Femur (tissue), 1 donor: ENCODE data around the gene NOBOX.
"Not testable (repeated sequence)": the region's sequence is repeated elsewhere in the genome, so short reads cannot be mapped to it uniquely, and the experiment has no call there.

Experiments used
- DNase-seq: peaks from one replicate; pipeline ENCODE4 v3.0.0-alpha.2; 2017

NOBOX gene

DNA sequence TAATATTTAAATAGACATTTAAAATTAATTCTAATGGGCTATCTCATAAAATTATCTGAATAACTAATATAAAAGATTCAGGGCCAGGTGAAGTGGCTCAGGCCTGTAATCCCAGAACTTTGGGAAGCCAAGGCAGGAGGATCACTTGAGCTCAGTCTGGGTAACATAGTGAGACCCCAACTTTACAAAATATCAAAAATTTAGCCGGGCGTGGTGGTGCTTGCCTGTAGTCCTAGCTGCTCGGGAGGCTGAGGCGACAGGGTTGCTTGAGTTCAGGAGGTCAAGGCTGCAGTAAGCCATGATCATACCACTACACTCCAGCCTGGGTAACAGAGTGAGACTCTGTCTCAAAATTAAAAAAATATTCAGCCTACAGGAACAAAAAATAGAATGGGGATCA lies 12.5 kb downstream of the NOBOX start:
- no peak for DNase-seq

DNA sequence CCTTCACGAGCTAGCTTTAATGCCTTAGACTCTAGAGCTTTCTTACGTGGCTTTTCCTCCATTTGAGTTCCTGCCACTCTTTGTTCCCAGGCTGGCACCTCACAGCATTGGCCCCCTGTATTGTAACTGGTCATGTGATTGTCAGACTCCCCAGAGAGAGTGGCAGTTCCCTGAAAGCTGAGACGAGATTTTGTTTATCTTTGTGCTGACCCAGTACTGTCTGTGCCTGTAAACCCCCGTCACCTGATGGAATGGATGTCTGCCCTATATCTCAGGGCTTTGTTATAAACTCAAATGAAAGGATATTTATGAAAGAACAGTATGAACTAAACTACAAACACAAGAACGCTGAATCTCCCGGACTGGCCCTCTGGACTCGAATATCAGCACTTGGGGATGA lies 13.0 kb downstream of the NOBOX start:
- no peak for DNase-seq

DNA sequence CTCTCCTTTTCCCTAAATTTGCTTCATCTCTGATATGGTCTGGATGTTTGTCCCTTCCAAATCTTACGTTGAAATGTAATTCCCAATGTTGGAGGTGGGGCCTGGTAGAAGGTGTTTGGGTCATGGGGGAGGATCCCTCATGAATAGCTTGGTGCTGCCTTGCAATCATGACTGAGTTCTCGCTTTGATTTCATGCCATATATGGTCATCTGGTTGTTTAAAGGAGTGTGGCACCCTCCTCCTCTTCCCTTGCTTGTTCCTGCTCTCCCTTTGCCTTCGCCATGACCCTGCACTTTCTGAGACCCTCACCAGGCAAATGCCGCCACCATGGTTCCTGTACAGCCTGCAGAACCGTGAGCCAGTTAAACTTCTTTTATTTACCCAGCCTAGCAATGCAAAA lies 14.5 kb downstream of the NOBOX start:
- no peak for DNase-seq

DNA sequence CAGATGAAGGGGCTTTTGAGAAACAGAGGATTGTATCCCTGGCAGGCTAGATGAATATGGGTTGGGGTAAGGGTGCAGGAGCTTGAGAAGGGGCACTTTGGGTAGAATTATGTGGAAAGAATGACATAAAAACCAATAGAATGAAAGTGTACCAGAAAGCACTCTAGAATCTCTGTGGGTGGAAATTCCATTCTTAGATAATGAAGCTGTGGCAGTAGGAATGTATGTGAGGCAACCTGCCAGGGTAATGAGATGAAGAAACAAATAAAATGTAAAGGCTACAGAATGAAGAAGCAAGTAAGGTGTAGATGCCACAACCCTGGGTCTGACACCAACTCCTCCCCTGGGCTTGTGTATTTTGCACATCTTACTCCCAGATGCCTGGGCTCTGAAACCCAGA lies 16.8 kb downstream of the NOBOX start:
- DNase-seq = no peak

DNA sequence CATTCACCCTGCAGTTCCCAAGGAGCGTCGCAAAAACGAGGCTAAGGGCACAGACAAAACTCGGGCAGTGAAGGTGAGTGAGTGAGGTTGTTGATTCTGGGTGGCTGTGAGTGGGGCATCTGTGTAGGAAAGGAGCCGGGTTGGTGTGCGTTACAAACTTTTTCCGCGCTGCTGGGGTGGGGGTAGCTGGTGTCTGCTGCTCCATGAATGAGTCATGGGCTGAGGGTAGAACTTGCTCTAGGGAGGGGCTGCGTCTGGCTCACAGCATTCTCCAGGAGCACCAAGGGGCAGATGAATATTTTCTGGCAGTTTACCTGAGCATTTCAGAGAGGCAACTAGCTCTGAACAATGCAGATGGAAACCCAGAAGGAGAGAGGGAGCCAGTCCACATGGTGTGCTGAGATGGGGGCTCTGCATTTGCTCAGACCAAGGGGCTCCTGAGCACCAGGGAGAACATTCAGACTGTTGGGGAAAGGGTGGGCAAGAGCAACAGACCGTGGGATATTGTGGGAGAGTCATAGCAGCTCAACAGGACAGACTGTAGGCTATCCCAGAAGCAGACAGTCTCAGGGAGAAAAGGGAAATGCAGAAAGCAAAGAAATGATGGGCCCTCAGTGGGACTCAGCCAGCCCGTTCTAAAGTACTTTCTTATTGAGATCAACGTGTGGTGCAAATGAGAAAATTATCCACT lies 18.8 kb downstream of the NOBOX start:
- no peak for DNase-seq

DNA sequence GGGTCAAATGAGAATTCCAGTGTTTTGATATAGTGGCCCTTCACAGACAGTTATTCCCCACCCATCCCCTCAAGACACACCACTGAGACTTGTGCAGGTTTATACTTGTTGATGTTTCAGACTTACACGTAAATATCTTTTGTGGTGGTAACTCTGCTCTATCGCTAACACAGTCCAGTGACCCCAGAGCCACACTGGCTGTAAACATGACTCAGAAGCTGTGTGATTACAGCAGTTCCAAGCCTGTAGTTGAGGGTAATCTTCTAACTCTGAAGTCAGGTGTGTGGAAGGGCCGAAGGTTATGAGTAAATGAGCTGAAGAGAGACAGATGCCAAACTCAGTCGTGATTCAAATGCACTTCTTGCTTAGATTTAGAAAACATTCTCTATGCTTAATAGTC lies 19.4 kb downstream of the NOBOX start:
- DNase-seq = no peak

DNA sequence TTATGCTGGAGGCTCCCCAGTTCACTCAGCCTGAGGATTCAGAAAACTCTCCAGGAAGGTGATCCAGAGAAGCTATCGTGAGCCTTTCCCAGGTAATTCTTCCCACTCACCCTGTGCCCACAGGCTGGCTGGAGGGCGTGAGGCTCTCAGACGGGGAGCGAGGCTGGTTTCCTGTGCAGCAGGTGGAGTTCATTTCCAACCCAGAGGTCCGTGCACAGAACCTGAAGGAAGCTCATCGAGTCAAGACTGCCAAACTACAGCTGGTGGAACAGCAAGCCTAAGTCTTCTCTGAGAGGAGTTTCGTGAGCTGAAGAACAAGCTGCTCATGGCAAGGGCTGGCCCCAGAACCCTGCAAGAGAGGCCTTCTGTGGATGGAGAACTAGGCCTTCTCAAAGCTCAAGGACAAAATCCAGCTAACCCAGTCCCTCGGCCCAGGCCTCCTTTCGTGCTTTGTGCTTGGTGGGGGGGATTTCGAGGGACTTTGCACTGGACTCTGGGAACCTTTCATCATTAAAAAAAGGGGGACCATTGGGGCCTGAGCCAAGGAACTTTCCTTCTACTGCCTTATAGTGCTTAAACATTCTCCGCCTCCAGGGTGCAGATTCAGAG lies 23.6 kb downstream of the NOBOX start:
- DNase-seq = no peak

DNA sequence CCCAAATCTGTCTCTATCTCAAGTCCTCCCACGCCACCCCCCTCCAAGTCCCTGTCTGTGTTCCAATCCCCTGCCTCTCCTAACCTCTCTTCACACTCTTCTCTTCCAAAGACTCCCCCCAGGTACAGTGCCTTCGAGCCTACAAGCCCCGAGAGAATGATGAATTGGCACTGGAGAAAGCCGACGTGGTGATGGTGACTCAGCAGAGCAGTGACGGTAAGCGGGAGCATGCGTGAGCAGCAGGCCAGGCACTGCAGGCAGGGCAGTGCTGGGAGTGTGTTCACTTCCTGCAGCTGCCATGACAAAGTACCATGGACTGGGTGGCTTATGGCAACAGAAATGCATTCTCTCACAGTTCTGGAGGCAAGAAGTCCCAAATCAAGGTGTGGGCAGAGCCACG lies 24.8 kb downstream of the NOBOX start:
- DNase-seq = no peak

DNA sequence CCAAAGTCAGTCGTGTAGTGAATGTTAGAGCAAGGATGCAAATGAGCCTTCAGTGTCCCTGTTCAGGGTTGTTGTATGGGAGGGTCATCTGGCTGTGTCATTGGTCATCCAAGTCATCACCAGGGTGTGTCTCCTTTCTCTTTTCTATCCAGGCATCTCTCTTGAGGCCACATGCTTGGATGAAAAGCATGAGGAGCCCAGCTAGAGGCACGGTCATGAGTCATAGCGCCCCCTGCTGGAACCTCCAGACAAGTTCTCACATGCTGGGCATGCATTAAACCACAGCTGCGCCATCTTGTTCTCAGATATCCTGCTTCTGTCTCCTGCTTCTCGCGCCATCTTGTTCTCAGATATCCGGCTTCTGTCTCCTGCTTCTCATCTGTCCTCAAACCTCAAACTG lies 34.3 kb downstream of the NOBOX start:
- DNase-seq = not testable (repeated sequence)

DNA sequence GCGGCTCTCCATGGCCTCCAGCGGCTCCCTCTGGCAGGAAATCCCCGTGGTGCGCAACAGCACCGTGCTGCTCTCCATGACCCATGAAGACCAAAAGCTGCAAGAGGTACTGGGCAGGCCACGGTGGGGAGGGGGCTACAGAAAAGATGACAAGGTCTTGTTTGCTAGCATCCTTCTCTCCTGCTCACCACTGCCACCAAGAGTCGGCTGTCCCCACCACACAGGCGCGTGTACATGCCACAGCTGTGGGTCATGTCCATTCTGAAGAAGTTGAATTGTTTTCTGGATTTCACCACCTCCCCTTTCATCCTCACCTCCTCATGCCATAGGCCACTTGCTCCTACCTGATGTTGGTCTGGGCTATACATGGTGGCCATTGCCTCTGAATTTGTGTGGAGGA lies 36.2 kb downstream of the NOBOX start:
- not testable (repeated sequence) for DNase-seq

DNA sequence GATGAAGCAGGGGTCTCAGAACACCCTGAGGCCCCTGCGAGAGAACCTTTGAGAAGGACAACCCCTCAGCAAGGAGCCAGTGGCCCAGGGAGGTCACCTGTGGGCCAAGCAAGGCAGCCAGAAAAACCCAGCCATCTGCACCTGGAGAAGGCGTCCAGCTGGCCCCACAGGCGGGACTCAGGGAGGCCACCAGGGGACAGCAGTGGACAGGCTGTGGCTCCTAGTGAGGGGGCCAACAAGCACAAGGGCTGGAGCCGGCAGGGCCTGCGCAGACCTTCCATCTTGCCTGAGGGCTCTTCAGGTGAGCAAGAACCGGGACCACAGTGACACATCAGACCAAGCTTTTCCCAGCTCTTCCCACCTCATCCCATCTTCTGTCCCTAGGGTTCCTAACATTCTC lies 38.0 kb downstream of the NOBOX start:
- DNase-seq = not testable (repeated sequence)

DNA sequence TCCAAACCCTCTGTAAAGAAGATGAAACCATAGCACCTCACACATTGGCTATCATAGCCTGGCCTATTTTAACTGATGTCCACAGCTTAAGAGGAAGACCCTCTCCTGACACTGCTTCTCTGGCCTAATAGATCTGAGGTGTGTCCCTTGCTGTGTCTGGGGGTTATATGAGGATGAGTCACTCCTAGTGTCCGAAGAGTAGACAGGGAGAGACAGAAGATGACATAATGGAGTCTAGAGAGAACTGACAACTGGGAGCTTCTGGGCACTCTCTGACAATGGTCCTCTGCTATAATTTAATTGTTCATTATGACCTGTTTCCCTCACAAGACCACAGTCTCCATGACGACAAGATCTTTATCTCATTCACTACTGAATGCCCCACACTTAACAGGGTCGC lies 41.4 kb downstream of the NOBOX start:
- DNase-seq = not testable (repeated sequence)

DNA sequence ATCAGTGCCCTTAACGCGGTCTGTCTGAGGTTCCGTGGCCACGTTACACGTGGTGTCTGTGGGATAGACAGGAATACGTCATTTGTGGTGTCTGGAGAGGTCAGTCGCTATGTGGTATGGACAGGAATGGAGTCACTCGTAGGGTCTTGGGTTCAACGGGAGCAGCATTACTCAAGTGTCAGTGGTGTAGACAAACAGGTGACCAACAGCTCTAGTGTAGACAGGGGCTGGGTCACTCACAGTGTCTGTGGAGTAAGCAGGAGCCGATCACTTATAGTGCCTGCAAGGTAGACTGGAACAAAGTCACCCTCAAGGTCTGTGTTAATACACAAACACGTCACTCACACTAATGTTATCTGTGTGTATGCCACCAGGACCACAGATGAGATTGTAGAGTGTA lies 46.6 kb downstream of the NOBOX start:
- not testable (repeated sequence) for DNase-seq

DNA sequence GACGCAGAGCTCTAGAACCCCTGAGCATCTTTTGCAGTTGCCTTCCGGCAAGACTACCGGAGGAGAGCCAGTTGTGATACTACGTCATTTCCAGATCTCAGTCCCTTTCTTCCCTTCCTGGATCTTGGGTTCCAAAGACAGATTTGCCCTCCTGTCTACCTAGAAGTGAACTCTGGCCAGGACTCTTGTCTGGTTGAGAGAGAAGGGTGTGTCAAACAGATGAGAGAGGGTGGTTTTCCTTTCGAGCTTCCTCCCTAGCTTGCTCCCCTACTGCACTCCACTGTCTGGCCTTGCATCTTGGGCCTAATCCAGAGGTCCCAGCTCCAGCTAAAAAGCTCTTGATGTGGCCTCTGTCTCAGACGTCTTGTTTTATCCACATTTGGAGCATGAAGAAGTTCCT lies 47.3 kb downstream of the NOBOX start:
- not testable (repeated sequence) for DNase-seq

DNA sequence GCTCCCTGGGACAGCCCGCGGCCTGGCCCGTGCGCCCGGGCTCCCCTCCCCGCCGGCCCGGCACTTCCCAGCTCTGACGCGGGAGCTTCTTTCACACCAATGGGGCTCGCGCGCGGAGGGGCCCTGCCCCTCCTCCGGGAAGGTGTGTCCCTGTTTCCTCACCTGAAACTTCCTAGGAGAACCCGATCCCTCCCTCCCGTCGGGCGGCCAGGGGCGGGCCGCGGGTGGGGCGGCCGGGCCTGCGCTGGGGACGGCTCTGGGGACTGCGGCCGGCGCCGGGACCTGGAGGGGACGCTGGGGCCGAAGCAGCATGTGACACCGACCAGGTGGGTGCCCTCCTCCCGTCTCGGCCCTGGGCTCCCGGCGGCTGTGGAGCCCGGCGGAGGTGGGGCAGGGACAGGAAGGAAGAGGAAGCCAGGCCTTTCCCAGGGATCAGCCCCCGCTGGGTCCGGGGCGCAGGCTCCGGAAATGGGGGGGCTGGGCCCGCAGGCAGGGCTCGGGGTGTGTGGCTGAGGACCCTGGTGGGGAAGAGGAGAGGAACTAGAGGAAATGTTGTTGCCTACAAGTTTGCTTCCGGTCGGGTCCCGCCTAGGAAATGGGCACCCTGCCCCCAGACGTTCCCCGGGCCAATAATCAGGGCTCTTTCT lies 48.2 kb downstream of the NOBOX start, which contains the start of gene ARHGEF5:
TSS of gene ARHGEF5 (plus strand) at position 227 of the 647 bp plus-strand sequence. CDS start 7,268 bp downstream, outside the sequence.
- not testable (repeated sequence) for DNase-seq

DNA sequence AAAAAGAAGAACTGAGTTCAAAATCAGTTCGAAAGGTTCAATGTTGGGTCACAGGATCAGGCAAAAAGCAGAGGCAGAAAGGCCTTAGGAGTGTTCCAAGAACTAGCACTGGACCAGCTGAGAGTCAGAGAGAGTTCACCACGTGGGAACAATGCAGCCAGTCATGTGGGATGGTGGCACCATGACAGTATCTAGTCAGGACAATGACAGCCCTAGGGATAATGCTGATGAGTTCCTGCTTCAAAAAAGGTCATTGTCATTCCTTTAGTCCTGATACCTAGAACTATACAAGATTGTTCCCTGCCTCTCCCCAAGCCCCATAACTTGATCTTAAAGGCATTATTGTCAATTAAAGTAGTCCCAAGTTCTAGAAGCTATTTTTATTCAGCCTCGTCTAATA lies 51.8 kb downstream of the NOBOX start:
- not testable (repeated sequence) for DNase-seq

DNA sequence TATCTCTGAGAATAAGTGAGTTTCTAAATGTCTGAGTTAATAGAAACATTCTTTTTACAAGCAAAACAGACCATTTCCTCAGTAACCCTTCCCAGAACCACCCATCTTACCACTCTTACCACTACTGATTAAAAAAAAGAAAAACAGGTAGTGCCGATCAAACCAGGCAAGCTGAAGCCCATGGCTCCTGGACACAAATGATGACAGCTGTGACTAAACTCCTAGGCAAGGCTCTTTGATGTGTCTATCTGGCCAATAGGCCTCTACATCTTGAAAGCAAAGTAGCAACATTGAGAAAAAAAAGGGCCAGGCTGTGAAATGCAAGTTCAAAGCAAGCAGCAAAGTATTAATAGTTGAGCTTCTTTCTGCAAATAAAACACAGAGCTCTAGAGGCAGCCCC lies 54.9 kb downstream of the NOBOX start:
- DNase-seq = not testable (repeated sequence)
